HG03103 (cell line): ENCODE measurements around the gene STX8.
"Not testable (repeated sequence)": the region's sequence is repeated elsewhere in the genome, so short reads cannot be mapped to it uniquely, and the experiment has no call there.

Source experiments
- ATAC-seq: cut with Tn5 transposase; IDR thresholded peaks from one replicate; pipeline ENCODE4 v1.9.1; 2021; ENCODE audit warnings: low read depth; ENCODE audit not compliant: unreplicated experiment

STX8 gene

DNA sequence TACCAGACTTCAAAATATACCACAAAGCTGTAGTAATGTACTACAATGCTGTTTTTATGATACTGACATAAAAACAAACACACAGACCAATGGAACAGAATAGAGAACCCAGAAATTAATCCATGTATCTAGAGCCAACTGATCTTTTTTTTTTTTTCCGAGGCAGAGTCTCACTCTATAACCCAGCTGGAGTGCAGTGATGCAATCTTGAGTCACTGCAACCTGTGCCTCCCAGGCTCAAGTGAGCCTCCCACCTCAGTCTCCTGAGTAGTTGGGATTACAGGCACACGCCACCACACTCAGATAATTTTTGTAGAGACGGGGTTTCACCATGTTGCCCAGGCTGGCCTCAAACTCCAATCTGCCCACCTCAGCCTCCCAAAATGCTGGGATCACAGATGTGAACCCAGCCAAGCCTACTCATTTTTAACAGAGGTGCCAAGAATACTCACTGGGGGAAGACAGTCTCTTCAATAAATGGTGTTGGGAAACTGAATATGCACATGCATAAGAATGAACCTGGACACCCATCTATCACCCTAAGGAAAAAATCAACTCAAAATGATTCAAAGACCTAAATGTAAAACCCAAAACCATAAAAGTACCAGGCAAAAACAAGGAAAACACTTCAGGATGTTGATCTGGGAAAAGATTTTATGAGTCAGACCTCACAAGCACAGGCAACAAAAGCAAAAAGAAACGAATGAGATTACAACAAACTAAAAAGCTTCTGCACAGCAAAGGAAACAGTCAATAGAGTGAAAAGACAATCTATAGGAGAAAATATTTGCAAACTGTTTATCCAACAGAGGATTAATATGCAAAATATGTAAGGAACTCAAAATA, 63.1 kb downstream of the STX8 start:
- no peak for ATAC-seq

DNA sequence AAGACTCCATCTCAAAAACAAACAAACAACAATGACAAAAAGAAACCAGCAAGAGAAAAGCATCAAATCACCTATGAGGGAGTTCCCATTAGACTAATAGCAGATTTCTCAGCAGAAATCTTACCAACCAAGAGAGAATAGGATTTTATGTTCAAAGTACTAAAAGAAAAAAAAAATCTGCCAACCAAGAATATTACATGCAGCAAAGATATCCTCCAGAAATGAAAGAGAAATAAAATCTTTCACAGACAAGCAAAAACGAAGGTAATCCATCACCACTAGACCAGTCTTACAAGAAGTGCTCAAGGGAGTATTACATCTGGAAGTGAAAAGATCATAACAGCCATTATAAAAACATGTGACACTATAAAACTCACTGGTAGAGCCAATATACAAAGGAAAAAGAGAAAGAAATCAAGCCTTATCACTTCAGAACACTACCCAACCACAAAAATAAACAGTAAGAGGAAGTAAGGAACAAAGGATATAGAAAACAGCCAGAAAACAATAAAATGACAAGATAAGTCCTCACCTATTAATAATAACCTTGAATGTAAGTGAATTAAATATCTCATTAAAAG, 66.3 kb downstream of the STX8 start:
- no peak for ATAC-seq

DNA sequence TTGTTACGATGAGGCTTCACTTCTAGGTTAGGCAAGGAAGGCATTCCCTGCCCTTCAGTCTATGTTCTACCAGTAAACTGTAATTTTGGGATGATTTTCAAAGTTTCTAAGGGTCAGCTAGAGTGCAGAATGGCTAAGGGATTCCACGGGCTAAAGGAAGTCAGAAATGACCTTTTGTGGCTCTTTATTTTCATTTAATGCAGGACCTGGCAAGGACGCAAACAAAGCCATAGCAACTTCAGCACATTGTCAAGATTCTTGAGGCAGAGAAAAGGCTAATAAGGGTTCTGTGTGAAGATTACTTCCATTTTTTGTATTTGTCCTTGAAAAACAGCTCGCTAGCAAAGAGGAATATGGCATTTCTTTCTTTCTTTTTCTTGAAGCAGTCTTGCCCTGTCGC, 76.6 kb downstream of the STX8 start:
- ATAC-seq = no peak

DNA sequence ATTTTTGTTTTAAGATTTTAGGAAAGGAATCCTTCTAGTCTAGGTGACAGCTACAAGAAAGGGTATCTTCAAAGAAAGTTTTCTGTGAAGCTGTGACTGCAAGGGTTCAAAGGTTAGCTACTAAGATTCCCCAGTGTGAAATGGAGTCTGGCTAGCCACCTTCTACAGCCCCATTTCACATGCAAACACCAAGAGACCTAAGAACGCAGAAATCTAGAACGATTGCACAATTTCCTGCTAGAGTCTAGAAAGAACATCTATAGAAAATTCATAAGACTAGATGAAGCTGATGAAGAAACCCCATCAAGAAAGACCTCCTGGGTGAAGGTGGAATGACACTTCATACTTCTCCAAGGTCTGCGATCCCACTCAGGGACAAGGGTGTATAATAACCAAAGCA, 77.1 kb downstream of the STX8 start:
- no peak for ATAC-seq

DNA sequence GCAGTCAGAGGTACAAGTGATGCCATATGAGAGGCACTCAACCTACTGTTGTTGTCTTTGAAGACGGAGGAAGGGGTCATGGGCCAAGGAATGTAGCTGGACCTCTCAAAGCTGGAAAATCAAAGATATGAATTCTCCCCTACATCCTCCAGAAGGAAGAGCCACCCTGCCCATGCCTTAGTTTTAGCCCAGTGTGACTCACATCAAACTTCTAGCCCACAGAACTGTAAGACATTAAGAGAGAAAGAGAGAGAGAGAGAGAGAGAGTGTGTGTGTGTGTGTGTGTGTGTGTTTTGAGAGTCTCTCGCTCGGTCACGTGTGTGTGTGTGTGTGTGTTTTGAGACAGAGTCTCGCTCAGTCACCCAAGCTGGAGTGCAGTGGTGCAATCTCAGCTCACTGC, 87.1 kb downstream of the STX8 start:
- ATAC-seq = no peak

DNA sequence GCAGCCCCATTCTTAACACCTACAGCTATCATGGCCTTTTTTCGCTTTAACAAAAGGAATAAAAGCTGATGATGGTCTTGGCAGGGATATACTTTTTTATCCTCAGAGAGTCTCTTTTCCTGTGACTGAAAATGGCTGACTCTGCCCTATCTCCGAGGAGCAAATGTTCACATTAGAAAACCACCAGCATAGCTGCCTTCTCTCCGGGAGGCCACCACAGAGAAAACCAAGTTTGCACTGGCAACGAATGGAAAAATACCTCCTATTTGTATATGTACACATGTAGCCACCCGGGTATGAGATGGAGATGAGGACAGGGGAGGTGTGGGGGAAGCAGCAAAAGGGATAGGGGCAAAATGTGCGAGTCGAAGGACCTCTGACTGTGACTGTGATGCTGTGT, 88.2 kb downstream of the STX8 start:
- no peak for ATAC-seq

DNA sequence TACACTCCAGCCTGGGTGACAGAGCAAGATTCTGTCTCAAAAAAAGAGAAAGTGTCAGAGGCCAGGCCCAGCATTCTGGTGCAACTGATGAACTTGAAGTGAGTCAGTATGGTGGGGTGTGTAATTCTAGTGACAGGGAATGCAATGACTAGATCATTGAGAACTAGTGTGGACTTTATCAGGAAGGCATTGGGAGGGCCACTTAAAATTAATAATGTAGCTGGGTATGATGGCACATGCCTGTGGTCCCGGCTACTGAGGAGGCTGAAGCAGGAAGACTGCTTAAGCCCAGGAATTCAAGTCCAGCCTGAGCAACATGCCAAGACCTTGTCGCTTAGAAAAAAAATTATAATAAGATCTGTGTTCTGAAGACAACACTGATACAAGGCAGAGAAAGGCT, 90.8 kb downstream of the STX8 start:
- ATAC-seq = no peak

DNA sequence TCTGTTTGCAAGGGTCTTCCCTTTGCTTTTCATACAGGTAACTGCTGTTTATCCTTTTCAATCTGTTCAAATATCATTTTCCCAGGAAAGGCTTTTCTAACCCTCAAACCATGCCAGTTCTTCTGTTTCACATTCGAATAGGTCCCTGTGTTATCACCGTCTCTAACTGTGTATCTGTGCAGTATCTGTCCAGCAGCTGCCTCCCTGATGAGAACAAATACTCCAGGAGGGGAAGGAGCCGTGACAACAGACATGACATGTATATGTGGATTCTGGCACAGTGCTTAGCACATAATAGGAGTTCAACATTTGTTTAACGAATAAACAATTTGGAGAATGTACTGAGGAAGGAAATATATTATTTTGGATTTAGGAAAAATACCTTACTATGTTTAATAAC, 95.7 kb downstream of the STX8 start:
- no peak for ATAC-seq

DNA sequence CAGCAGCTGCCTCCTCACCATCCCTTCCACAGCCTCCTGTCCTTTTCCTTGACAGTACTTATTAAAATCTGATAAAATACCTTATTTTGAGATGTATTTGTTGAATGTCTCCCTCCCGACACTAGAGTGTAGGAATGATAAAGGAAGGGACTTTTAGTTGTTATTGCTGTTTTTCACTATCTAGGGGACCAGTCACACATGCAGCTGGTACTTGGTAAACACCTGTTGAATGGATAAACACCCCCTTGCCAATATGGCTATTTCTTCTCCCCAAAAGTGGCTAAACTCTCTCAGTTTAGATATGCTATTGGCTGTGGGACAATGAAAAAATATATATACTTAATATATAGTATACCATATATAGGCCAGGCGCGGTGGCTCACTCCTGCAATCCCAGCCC, 96.7 kb downstream of the STX8 start:
- ATAC-seq = no peak

DNA sequence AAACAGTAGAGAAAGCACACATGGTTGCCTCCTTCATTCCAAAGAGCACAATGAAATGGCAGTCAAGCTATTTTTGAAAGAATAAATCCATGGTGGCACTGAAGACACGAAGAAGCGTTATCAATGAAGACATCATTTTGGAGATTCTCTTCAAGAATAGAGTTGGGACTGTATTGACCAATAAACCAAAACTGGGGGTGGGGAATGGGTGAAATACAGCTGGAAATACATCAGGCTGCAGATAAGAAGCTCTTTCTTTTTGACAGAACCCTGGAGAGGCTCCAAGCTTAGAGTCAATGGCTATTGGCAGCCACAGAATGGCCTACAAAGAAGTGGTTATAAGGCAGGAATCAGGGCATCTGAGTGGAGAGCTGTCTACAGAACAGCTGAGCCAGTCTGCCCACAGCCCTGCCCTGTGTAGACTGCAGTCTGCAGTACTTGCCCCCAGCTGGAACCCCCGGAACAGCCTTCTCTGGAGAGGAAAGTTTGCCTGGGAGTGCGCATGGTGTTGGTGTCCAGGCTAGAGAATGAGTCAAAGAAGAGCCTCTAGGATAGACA, 100.4 kb downstream of the STX8 start:
- ATAC-seq = no peak

DNA sequence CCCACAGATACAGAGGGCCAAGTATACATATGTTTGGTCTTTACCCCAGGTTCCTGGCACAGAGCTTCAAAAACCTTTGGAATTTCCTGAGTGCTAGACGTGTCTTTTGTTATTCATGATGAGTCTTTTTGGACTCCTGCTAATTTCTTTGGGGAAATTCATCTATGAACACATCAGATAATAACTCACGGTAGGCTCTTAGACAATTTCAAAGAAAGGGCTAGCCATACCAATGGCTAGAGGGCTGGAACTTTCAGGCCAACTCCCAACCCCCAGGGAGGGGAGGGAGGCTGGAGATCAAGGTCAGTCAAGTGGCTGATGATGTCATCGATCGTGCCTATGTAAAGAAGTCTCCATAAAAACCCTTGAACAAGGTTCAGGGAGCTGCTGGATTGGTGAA, 101.9 kb downstream of the STX8 start:
- ATAC-seq = no peak

DNA sequence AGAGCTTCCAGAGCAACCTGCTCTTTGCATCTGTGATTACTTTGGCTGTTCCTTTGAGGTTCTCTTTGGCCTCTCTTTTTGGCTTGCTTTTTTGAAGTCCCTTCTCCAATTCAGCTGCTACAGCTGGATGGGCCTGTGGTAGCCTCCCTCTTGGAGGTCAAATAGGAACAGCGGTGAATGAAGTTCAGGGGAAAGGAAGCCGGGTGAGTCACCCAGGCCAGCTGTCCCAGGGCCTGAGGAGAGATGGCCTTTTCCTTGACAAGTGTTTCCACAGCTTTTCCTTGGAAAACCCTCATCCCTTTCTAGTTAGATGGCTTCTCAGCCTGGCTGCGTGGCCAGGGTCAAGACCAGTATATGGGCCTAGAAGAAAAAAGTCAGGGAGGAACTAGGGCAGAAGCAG, 103.1 kb downstream of the STX8 start:
- ATAC-seq = no peak

DNA sequence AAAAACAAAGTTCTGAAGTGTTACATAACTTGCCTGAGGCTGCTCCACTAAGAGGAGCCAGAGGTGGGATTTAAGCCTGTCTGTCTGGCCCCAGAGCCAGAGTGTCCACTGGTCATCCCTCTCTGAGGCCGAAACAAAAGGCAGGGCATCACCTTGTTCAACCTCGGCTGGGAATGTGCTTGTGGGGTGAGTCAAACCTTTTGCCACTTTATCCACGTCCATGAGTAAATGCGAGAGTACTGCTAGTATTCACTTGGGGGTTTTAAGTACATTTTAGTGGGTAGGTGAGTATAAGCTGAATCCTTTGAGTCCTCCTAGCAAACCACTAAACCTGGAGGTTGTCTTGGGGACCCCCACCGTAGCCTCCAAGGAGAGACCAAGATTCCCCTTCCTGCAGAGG, 103.5 kb downstream of the STX8 start:
- no peak for ATAC-seq

DNA sequence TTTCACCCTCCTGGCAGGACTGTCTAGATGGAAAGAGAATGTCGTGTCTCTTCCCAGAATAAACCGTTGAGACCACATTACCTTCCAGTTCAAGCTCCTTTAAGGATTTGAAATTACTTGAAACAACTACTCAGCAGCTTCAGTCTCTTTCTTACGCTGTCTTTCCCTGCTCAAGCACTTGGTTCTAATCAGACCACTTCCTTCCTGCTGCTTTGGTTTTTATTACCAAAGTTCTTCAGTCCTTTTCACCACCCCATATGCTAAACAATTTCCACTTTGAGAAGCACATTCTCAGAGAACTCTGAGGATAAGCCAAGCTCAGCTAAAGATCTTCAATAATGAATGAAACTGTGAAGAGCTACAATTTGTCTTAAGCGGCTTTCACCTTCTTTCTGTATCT, 105.4 kb downstream of the STX8 start:
- ATAC-seq = no peak

DNA sequence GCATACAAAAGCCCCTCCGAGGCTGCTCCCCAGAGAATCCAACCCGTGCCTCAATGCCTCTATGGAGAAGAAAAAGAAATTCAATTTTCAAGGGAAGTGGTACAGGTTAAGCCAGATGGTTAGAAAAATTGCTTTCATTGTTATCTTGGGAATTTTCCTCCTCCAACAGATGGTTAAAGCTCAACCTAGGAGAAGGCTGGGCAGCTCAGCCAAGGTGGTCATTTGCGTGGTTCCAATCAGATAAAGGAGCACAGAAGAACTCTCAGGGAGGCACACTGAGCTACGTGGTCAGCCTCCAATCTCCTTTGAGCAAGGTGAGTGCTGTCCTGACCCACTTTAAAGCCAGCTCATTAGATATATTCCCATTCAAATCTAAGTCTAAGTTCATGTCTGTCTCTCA, 106.7 kb downstream of the STX8 start:
- no peak for ATAC-seq

DNA sequence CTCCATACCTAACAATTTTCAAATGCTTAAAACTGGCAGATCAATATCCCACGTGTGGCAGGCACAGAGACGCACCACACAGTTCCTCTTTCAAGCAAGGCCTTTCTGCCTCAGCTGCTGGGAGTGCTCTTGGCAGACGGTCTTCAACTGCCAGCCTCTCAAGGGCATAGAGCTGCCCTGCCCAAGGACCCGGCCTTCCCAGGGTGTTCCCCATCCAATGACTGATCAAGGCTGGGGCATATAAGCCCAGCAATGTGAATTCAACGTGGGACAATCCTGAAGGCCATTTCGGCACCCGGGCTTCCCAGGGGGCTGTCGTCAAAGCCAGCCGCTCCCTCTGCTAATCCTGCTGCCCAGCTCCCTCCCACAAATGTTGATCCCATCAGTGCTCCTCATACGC, 107.1 kb downstream of the STX8 start:
- ATAC-seq = no peak

DNA sequence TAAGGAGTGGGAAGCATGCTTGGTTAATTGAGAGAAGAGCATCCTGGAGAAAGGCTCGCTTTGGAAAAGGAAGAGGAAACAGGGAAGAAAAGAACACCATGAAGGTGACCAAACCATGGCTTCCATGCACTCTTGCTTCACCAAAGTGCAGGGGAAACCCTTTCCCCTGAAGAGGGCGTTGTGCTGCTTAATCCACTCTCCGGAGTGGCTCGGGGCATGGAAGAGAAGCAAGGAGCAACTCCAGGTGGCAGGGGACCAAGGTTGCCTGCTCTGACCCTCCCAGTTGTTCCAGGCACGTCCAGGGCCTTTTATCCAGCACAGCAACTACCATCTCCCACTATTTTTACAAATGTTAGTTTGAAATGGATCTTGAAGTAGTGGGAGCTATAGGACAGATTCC, 108.1 kb downstream of the STX8 start:
- ATAC-seq = no peak

DNA sequence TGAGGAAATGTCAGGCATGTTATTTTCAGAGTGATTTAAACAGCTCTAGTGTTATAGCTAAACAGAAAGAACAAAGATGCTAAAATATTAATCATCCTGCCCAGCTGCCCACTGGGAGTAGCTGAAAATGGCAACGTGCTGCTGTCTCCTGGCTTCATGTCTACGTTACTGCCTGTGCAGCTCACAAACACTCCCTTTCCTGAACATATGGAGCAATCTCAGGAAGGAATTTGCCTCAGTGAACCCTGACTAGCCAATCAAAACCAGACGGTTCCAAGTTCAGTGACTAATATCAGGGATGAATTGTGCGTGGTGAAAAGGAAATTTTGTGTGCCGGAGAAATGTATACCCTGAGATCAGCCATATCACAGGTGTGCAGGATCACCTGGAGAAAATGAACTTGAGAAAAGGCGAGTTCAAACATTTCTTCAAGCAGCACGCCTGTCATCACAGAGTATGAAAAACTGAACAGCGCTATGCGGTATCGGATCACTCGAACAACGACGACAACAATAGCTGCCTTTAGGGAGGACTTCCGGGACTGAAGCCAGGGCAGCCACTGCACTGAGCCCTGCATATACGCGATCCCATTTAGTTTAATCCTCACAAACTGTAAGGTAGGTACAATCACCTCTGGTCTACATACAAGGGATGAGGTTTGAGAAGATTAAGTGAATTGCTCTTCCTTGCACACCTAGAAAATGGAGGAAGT, 110.3 kb downstream of the STX8 start:
- no peak for ATAC-seq

DNA sequence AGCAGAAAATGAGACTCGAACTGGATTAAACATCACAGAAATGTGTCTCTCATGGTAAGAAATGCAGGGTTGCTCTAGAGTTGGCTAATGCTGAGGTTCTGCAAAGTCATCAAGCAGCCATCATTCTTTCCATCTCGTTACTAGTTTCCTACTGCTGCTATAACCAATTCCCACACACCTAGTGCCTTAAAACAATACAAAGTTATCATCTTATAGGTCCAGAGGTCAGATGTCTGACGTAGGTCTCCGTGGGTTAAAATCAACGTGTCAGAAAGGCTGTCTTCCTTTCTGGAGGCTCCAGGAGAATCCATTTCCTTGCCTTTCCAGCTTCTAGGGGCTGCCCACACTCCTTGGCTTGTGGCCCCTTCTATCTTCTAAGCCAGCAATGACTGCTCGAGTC, 118.6 kb downstream of the STX8 start:
- ATAC-seq = no peak

DNA sequence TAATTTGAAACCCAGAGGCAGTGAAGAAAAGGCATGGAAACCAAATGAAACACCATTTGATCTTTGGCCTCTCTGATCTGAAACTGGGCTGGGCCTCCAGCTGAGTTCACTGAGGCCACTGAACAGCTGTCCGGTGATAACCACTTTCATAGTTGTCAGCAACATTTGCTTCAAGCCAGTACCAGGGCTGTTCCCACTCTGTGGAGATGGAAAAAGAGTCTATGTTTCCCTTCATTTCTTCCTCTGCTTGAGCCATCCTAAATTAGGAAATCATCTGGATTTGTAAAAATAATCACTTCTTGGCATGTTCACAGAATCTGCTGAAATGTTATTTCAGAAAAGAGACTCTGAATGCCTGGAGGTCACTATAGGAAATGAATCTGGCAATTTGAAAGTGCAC, 119.3 kb downstream of the STX8 start:
- ATAC-seq = no peak

DNA sequence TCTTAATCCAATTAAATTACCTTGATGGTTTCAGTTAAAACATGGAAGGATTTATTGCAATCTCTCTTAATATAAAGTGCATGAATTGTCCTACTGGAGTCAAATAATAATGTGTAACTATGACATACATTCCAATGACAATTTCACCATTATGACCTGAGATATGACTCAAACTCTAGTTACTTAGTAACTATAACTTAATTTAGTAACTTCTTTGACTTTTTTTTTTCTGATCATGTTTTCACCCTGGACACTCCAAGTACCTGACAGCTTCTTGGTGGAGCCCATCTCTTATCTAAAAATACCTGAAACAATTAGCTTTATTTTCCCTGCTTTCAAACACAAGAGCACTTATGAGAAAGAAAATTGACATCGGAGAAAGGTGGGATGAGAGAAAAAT, 123.7 kb downstream of the STX8 start:
- ATAC-seq = no peak

DNA sequence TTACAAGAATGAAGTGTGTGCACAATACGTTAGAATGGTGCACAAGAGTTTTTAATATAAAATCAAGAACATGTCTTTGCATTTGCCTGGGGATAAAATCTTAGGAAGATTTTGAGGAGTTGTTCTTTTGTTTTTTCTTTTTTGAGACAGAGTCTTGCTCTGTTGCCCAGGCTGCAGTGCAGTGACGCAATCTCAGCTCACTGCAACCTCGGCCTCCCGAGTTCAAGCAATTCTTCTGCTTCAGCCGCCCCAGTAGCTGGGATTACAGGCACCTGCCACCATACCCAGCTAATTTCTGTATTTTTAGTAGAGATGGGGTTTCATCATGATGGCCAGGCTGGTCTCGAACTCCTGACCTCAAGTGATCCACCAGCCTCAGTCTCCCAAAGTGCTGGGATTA, 128.3 kb downstream of the STX8 start:
- not testable (repeated sequence) for ATAC-seq
